ENCODE measurements around the gene CREB3.

GRCh38 chr9:35760651-35761050 is 28.2 kb downstream of the CREB3 start:
- TF ChIP-seq EP300 (IDR thresholded peaks at IDR 0.05), result no peak
- no peak for TF ChIP-seq ELK1 (IDR thresholded peaks at IDR 0.05; ENCODE audit: low read depth, low read length)
- no peak for TF ChIP-seq SMC3 (IDR thresholded peaks at IDR 0.05)

Measured in A549 (cell line).